HG02852 (cell line): Measurements from ENCODE around the gene PTPN9.
"Not testable (repeated sequence)": the region's sequence is repeated elsewhere in the genome, so short reads cannot be mapped to it uniquely, and the experiment has no call there.

ENCODE experiments used
- ATAC-seq: cut with Tn5 transposase; IDR thresholded peaks from one replicate; pipeline ENCODE4 v1.9.1; 2021; ENCODE audit warnings: mild to moderate bottlenecking, moderate library complexity; ENCODE audit not compliant: unreplicated experiment

The PTPN9 gene

DNA sequence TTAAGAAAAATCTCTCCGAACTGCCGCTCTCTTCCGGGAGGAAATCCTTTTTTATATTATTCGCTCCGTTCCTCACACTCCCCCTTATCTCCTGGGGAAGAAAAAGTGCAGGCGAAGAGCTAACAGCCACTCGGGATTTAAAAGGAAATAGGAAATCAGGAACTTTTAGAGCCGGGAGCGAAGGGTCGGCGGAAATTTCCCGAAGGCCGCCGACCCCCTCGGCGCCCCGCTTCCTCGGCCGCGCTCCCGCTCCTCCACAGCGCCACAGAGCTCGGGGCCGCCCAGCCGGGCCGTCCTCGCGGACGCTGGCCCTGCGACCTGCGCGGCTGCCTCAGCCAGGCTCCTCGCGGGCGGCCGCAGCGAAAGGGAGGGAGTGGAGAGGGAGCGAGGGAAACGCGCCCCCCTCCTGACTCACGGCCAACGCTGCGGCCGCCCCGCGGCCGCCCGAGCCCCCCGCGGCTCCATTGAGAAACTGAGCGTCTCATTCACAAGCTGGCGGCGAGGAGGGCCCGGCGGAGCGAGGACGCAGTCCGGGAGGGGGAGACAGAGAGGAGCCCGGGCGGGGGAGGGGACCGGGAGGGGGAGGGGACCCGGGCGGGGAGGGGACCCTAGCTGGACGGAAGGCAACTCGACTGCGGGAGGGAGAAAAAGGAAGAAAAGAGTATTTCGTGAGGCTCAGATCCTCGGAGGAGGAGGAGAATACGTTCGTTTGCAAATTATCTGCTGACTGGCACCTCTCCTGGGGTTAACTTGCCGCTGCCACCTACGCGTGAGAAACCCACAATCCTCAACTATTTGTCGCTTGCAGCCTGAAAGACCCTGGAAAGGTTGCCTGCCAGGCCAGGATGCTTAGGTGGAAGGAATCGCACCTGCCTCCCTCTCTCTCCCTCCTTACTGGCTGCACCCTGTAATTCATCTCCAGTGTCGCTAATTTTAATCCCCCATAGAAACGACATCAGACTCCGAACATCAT is at the start of gene PTPN9:
Gene PTPN9, minus strand, starts transcription at position 368 of the 973 bp plus-strand sequence. CDS start 539 bp downstream, outside the sequence.
- peak; percentile 62 for ATAC-seq

DNA sequence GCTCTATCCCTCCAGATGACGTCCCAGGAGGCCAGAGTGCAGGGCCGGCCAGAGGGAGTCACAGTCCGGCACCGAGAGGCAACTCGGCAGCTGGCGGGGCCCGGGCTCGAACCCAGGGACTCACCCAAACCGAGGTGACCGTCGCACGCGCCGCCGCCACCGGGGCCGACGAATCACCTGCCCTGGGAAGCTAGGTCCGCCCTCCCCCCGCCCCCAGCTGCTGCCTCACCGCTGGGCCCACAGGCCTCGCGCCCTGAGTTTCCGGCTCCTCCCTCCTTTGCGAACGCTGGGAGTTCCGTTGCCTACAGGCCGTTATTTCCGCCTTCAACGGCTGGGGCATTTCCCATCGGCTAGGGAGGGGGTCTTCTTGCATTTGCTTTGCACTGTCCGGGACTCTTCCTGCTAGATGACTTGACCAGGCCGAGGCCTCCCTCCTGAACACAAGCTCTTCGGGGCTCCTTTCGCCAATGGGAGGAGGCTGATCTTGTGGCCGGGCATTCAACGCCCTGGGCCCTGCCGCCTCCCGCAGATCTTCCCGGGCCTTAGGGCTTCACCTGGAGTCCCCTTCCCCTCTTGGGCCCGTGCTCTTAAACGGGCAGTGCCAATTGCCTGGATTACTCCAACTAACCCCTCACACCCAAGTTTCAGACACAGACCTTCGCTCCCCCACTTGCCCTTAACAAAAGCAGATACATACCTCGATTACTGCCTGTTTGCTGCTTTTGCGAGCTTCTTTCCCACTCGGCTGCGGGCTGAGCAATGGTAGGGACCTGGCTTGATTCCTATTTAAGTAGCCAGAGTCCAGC is 46.6 kb upstream of the PTPN9 start, which contains the start of gene SNUPN:
Gene SNUPN, minus strand, starts transcription at position 184 of the 806 bp plus-strand sequence. CDS start 4,674 bp downstream, outside the sequence.
- peak; percentile 75 for ATAC-seq

DNA sequence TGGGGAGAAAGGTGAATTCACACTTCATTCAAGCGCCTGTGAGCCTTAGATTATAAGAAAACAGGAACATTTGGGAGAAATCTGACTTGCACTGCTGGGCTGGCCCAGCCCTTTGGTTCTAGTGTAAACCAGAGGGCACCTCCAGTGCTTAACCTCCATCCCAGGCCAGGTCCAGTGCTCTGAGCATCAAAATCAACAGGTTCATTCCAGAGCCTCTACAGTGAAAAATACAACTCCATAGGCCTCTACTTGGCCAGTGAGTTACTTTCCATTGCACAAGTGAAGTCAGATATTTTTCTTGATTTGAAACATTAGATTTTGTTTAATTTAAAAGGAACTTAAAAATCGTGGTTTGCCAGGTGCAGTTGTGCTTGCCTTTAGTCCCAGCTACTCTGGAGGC is 43.4 kb upstream of the PTPN9 start:
- ATAC-seq = no peak

DNA sequence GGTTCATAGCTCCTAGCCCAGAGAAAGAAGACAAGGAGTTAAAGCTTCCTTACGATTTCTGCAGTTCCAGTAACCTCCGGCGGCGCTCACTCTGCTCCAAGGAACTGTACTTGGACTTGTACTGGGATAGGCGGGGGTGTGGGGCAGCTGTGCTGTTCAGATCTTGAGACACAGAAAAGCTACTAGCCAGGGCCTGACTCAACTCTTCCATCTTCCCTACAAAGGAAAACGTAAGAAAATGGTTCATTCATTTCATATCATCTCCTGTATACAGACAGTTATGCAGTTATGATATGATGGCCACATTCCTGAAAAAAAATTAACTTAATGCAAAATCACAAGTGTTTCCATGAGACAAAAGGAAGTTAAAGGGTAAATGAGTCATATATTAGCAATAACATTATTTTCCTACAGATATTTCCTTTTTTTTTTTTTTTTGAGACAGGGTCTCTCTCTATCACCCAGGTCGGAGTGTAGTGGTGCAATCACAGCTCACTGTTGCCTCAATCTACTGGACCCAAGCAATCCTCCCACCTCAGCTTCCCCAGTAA is 41.8 kb upstream of the PTPN9 start:
- no peak for ATAC-seq

DNA sequence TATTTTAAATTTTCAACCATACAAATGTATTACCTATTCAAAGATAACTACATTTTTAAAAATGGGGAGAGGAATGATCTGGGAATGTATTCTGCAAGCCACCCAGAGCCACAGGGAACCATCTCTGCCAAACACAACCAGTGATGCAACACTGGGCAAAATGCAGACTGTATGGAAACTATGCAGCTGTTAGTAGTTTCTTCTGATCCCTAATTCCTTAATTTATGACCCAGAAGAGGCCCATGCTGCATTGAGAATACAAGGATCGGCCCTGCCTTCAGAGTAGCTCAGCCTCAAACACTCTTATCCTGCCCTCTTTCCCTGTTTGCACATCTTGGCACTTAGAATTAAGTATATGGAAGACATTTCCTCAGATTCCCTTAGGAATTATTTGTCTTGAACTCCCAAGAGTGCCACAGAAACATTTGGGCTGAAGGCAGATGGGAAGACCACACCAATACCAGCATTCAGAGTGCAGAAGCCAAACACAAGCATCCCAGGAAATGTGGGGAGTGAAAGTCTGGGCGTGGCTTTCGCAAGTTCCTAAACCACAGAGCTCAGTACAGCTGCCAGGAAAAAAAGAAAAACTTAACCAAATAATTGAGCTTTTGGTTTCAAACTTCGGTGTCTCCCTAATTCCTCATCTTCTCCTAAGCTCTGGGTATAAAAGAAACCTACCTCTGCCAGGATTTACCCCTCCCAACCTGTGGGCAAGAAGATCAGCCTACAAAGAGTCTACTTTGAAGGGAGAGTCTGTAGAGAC is 41.1 kb upstream of the PTPN9 start:
- no peak for ATAC-seq

DNA sequence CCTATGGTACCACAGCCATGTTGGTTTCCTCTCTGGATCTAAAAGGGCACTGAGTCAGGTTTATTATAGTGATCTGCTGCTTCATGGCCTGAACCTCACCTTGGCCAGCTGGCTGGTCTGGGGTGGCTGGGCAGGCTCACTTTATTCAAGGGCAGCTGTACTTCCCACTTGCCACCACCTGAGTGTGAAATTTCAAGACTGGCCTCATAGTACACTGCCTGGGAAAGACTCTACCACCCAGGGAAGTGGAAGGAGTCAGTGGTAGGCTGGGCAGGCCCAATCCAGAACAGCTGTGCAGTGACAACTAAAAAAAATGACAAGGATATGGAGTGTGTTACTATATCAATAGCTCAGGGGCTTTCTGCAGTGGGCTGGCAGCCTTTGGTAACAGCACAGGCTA is 37.7 kb upstream of the PTPN9 start:
- no peak for ATAC-seq

DNA sequence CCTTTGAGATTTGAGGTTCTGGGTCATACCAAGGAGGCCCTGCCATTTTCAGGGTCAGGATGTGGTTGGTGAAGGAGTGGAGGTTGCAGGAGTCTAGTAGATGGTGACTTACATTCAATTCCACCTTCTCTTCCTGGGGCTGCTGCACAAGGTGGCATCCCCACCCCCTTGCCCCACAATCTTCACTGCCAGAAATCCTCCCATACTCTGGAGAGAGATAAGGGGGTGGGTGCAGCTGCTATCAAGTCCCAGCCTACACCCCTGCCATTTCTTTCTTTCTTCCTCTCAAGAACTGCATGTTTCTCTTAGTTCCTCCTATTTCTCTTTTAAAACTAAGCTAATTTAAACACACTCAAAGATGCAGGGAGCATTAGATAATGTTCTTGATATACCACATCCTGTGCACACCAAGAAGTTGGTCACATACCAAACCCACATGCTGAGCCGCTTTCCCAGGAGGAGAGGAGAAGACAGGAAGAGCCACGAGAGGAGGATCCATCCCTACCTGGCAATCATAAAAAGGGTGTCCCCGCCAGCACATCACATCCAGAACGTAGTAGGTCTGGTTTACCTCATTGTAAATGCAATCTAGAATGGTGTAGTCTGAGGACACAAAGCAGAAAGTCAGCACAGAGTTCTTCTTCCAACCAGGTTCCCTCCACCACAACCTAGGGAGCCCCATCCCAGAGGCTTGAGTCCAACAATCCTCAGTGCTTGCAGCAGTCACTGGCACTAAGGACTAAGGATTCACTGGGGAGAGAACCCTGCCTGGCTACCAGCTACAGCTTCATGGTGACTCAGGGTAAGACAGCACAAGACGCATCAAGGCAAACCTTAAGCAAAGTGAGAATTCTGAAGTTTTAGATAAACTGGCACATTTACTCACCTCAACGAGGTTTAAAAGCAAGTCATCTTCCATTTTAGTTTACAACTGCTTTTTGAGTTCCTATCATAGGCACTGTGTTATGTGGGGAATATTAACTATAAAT is 27.9 kb upstream of the PTPN9 start:
- no peak for ATAC-seq

DNA sequence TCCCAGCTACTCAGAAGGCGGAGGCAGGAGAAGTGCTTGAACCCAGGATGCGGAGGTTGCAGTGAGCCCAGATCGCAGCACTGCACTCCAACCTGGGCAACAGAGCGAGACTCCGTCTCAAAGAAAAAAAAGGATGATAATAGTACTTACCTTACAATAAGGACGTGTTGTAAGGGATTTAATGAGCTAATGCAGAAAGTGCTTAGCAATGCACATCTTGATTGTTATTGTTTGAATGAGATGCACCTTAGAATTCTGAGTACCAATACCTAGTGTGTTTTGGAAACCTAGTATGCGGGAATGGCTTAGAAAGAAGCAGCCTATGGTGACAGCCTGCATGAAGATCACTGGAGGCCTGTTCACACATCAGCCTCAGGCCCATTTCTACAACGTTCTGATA is 26.9 kb upstream of the PTPN9 start:
- no peak for ATAC-seq

DNA sequence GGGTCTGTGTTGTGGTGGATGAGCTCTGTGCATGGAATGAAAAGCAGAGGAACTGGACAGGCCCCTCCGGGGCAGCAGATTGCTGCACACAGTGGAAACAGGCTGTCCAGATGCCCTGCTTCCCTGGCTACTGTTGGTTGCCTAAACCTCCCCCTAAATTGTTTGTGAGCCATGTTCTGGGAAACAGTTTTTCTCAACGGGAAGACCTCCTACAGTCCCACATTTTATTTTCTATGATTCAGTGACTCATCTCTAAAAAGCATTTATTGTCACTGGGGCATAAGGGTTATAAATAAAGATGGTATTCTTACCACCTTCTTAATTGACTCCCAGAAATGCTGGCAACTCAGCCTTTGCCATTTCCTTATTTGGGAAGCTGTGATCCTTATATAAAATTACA is 20.3 kb upstream of the PTPN9 start:
- no peak for ATAC-seq

DNA sequence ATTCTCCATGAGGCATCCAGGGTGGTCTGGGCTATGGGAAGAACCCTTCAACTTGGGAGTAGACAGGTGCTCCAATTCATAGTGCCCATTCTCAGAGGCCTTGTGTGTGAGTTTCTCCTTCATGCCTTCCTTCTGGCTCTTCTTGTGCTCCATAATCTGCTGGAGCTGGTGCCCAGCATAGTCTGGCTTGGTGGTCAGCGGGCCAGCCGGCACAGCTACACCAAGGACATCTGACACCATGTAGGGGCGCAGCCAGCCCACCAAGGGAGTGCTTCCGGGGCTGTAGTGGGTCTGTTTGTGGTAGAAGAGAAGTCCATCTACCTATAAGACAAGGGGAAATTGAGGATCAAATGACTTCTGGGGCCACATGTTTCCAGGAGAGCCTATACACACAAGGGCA is 19.2 kb upstream of the PTPN9 start:
- no peak for ATAC-seq

DNA sequence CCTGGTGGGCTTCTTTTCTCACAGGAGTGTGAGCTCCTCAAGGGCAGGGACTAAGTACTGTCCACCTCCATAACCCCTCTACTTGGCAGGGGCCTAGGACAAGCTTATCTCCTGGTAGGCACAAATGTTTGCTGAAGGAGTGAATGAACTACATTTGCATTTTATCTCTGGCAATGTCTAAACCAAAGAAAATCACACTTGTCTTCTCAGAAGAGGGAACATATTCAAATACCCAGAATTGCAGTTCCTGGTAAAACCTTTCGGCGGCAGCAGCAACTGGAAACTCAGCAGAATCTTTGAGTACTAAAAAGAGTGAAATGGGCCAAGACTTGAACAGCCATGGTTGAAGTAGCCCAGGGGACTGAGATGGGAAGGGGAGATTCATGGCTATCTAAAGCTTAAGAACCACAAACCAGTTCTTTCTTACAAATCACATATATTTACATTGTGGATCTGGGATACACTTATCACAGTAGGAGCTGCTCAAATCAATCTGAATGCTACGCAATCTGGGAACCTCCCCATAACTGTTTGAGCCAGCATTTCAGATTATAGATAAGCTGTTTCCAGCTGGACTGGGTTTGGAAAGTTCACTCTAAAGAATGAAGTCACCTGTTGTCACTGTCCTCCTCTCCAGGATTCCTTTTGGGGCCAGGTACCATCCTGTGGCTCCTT is 18.7 kb upstream of the PTPN9 start:
- ATAC-seq = no peak

DNA sequence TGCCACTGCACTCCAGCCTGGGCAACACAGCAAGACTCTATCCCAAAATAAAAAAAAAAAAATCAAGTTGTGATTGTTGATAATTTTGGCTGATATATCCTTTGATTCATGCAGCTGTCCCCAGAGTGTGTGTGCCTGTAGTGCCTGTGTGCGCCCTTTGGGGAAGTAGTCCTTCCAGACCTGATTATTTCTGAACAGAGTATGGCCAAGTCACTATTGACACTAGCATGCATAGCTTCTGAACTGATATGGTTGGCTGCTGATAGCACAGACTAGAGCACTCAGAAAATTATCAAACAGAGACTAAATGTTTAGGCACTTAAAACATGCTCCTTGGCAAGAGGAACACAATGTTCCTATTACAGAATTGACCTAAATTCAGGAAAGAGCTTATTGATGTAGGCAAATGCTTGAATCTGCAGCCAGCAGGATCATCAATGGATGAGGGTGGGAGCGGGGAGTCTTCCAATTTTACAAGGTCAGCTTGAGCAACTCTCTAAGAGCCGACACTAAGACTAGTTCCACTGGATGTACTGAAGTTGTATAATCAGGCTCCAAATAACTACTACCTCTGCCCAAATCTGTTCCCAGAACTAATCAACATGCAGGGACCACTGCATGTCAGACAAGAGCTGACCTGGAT is 17.7 kb upstream of the PTPN9 start:
- ATAC-seq = no peak

DNA sequence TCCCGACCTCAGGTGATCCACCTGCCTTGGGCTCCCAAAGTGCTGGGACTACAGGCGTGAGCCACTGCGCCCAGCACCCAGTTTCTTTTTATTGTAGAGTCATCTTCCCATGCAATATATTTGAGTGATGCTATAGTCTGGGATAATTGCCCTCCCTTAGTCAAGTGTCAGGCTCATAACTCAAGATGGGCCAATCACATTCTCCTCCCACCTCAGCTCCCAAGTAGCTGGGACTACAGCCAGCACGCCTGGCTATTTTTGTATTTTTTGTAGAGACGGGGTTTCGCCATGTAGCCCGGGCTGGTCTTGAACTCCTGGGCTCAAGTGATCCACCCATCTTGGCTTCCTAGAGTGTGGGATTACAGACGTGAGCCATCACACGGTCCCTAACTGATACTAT is 15.2 kb upstream of the PTPN9 start:
- no peak for ATAC-seq

DNA sequence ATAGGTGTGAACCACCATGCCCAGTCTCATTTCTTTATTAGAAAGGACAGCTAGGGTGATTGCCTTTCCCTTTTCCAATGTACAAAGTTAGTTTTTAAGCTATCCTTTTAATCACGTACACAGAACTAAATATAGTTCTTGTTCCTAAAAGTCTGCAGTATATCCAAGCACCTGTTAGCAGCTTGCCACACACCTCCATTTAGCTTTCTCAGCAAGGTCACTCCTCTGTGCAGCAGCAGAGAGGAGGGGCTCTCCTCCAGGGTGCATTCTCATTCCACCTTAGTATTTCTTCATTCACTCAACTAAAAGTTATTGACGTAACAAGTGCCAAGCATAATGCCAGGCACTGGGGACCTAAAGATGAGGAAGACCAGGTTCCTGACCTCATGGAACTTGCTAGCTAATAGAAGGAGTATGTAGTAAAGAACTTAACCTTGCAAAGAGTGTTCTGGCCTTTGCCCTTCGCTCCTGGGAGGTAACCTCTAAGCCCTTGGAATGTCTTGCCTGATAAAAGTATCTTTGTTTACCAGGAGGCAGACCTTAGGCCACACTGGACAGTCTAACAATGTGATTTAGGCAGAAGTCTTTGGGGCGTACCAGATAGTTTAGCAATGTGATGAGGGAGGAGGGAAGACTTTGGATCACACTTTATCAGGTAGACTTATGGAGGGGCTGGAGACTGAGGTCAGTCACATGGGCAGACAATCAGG is 12.7 kb upstream of the PTPN9 start:
- ATAC-seq = no peak

DNA sequence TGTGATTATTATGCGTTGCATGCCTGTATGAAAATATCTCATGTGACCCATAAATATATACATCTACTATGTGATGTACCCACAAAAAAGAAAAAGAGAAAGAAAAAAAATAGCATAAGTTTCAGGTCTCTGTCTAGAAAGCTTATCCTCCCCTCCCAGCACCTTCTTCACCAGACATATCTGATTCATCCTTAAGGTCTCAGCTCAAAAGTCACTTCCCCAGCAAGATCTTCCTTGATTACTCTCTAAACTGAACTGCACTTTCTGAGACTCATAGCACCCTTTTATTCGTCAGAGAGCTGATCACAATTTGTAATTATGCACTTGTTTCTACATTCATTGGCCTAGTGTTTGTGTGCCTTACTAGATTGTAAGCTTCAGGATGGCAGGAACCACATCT is 11.1 kb upstream of the PTPN9 start:
- no peak for ATAC-seq

DNA sequence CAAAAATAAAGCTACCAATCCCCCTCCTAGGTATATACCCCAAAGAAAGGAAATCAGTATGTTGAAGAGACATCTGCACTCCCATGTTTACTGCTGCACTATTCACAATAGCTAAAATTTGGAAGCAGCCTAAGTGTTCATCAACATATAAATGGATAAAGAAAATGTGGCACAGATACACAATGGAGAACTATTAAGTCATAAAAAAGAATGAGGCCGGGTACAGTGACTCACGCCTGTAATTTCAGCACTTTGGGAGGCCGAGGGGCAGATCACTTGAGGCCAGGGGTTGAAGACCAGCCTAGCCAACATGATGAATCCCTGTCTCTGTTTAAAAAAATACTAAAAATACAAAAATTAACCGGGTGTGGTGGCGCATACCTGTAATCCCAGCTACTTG is 10.0 kb upstream of the PTPN9 start:
- ATAC-seq = no peak

DNA sequence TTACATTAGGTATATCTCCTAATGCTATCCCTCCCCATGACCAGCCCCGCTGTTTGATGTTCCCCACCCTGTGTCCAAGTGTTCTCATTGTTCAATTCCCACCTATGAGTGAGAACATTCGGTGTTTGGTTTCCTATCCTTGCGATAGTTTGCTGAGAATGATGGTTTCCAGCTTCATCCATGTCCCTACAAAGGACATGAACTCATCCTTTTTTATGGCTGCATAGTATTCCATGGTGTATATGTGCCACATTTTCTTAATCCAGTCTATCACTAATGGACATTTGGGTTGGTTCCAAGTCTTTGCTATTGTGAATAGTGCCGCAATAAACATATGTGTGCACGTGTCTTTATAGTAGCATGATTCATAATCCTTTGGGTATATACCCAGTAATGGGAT is 7.3 kb upstream of the PTPN9 start:
- ATAC-seq = not testable (repeated sequence)

DNA sequence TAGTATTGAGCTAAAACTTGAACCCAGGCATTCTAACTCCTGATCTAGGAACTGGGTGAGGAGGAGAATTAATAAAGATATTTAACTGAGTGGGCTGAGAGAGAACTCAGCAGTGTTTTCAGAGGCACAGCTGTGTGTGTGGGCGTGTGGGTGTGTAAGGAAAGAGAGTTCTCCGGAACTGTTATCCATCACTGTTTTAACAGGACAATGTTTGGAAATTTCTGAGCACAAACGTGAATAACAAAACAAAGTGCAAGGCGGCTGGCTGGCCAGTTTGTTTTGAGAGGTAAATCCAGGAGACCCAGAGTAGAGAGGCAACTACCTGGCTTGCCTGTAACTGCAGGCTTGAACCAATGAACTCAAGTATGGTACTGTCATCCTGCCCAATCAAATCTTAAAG is 5.0 kb upstream of the PTPN9 start:
- ATAC-seq = no peak
